ENCODE results near the gene P3H2.

DNA sequence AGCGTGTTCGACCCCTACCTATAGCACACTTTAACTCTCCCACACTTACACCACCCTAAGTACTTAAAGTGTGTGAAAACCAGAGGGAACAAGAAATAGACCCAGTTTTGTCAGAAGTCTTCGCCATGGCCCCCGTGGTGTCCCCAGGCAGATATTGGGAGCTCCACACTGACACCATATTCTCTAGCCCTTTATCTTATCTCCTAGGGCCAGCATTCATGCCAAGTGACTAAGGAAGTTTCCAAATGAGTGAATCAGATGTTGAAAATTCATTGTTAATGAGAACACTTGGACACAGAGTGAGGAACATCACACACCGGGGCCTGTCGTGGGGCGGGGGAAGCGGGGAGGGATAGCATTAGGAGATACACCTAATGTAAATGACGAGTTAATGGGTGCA is 31.8 kb downstream of the P3H2 start:
- TF ChIP-seq JUND (IDR thresholded peaks at IDR 0.05; ENCODE audit: borderline replicate concordance, low read depth, low read length): no peak
- TF ChIP-seq JUND (tag; IDR thresholded peaks at IDR 0.05; ENCODE audit: borderline replicate concordance, low read depth, low read length): no peak
- TF ChIP-seq EZH2 (IDR thresholded peaks at IDR 0.05; ENCODE audit: borderline replicate concordance, low read depth, low read length): no peak
- TF ChIP-seq PHB2 (IDR thresholded peaks at IDR 0.05; ENCODE audit: low read depth): no peak
- no peak for TF ChIP-seq ATF1 (CRISPR knock-in tag; IDR thresholded peaks at IDR 0.05)
- TF ChIP-seq ATF1 (tag; IDR thresholded peaks at IDR 0.05): no peak
- no peak for TF ChIP-seq SPI1 (IDR thresholded peaks at IDR 0.05; ENCODE audit: borderline replicate concordance, low read depth, low read length)
- no peak for TF ChIP-seq CHD4 (IDR thresholded peaks at IDR 0.05; ENCODE audit: insufficient read depth, insufficient replicate concordance, low read depth, low read length, poor library complexity, severe bottlenecking)
- no peak for TF ChIP-seq HCFC1 (IDR thresholded peaks at IDR 0.05; ENCODE audit: low read depth, low read length)
- TF ChIP-seq ARHGAP35 (IDR thresholded peaks at IDR 0.05; ENCODE audit: partially characterized antibody): no peak
- TF ChIP-seq, protein P1, sequence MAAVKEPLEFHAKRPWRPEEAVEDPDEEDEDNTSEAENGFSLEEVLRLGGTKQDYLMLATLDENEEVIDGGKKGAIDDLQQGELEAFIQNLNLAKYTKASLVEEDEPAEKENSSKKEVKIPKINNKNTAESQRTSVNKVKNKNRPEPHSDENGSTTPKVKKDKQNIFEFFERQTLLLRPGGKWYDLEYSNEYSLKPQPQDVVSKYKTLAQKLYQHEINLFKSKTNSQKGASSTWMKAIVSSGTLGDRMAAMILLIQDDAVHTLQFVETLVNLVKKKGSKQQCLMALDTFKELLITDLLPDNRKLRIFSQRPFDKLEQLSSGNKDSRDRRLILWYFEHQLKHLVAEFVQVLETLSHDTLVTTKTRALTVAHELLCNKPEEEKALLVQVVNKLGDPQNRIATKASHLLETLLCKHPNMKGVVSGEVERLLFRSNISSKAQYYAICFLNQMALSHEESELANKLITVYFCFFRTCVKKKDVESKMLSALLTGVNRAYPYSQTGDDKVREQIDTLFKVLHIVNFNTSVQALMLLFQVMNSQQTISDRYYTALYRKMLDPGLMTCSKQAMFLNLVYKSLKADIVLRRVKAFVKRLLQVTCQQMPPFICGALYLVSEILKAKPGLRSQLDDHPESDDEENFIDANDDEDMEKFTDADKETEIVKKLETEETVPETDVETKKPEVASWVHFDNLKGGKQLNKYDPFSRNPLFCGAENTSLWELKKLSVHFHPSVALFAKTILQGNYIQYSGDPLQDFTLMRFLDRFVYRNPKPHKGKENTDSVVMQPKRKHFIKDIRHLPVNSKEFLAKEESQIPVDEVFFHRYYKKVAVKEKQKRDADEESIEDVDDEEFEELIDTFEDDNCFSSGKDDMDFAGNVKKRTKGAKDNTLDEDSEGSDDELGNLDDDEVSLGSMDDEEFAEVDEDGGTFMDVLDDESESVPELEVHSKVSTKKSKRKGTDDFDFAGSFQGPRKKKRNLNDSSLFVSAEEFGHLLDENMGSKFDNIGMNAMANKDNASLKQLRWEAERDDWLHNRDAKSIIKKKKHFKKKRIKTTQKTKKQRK (IDR thresholded peaks at IDR 0.05; ENCODE audit: borderline replicate concordance, low read depth, low read length): no peak
- TF ChIP-seq, protein P2, sequence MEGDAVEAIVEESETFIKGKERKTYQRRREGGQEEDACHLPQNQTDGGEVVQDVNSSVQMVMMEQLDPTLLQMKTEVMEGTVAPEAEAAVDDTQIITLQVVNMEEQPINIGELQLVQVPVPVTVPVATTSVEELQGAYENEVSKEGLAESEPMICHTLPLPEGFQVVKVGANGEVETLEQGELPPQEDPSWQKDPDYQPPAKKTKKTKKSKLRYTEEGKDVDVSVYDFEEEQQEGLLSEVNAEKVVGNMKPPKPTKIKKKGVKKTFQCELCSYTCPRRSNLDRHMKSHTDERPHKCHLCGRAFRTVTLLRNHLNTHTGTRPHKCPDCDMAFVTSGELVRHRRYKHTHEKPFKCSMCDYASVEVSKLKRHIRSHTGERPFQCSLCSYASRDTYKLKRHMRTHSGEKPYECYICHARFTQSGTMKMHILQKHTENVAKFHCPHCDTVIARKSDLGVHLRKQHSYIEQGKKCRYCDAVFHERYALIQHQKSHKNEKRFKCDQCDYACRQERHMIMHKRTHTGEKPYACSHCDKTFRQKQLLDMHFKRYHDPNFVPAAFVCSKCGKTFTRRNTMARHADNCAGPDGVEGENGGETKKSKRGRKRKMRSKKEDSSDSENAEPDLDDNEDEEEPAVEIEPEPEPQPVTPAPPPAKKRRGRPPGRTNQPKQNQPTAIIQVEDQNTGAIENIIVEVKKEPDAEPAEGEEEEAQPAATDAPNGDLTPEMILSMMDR (IDR thresholded peaks at IDR 0.05 in 2 of 3, conservative IDR thresholded peaks at IDR 0.05 in 1 of 3; ENCODE audit: insufficient read depth in 2 of 3, low read depth in 1 of 3, low read length in 3 of 3): no peak
